MG63 (cell line): Measurements from ENCODE around the gene IMMP2L. TPM values are rescaled to one million over a fixed set of nuclear protein-coding genes. Genes with fewer than 3 reads are reported as not detected.
"Not testable (repeated sequence)": the region's sequence is repeated elsewhere in the genome, so short reads cannot be mapped to it uniquely, and the experiment has no call there.

Experiments used
- DNase-seq: peaks from one replicate; pipeline ENCODE4 v3.0.0-alpha.2; 2020
- H3K27me3 ChIP-seq: fragments of 250-450 bp; sonication (Bioruptor Pico); 2 replicates; pipeline ENCODE4 v1.5.1; 2020; ENCODE audit warnings: mild to moderate bottlenecking, moderate library complexity
- H3K36me3 ChIP-seq: fragments of 250-450 bp; sonication (Bioruptor Pico); 2 replicates; pipeline ENCODE4 v1.5.1; 2020; ENCODE audit warnings: mild to moderate bottlenecking, moderate library complexity
- H3K4me3 ChIP-seq: fragments of 250-450 bp; sonication (Bioruptor Pico); 2 replicates; pipeline ENCODE4 v1.5.1; 2020; ENCODE audit warnings: mild to moderate bottlenecking, moderate library complexity
- H3K9me3 ChIP-seq: fragments of 250-450 bp; sonication (Bioruptor Pico); 2 replicates; pipeline ENCODE4 v1.5.1; 2020; ENCODE audit warnings: mild to moderate bottlenecking, moderate library complexity
- total RNA-seq: library from RNA; depleted of rRNA; stranded (reverse); fragments of >200 nt; shearing (Covaris generic); gene quantifications from 2 replicates; pipeline ENCODE4 v1.2.3, GENCODE V29; 2014; ENCODE audit warnings: low replicate concordance

IMMP2L gene
- total RNA-seq, 1 experiment from 2014 or later = 8.8 TPM

DNA sequence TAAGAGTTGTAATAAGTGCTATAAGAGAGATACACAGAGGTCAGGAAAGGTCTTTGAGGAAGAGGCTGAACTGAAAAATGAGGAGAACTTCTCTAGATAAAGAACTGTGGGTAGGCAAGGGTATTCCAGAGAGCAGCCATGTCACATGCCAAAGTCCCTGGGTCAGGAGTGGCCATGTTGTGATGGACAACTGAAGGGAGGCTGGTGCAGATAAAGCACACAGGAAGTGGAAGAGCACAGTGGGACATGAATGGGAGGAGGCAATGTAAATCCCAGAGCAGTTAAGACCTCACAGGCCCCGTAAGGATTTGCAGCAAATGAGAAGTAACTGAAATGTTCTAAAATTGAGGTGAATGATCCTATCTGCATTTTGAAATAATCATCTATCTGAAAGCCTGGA is 37.2 kb downstream of the IMMP2L start:
- H3K9me3 ChIP-seq = no peaks in the 10 kb centered on the region
- DNase-seq = no peak
- H3K36me3 ChIP-seq = no peaks in the 10 kb centered on the region
- no peak overlapping the region for H3K4me3 ChIP-seq
- no peaks in the 10 kb centered on the region for H3K27me3 ChIP-seq

DNA sequence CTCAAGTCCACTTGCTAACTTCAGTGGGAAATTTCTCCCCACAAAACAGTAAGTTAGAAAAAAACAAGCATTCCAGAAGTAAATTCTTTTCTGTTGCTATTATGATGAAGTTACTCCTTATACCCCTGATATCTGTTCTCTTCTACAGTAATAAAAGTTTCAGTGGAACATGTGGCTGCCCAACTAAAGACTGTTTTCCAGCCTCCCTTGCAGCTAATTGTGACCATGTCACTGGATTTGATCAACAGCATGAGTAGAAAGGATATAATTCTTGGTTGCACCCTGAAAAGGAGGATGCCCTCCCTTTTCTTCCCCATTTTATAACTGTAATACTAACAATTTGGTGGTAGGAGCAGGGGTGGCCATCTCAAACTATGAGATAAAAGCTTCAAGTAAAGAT is 40.6 kb downstream of the IMMP2L start:
- no peak for DNase-seq
- no peaks in the 10 kb centered on the region for H3K9me3 ChIP-seq

DNA sequence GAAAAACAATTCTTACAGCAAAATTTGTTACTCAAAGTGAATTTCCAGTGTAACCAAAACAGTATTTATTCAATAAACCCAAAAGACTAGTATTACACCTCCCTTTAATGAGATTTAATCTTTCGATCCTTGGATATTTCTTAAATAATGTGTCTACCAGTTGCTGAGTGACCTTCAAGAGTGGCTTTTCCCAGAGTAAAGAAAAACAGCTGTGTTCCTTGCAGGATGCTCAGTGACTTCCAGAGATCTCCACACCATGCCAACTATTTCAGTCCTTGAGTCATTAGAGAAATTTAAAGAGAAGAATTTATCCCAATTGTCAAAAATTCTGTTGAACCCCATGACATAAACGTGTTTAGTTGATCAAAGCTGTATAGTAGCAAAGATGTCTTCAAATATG is 44.0 kb downstream of the IMMP2L start:
- no peaks in the 10 kb centered on the region for H3K9me3 ChIP-seq
- no peak for DNase-seq
- no peaks in the 10 kb centered on the region for H3K36me3 ChIP-seq
- no peaks in the 10 kb centered on the region for H3K27me3 ChIP-seq
- no peak overlapping the region for H3K4me3 ChIP-seq

More for the DNA sequence above, 40.6 kb downstream of the IMMP2L start:
- H3K36me3 ChIP-seq = no peaks in the 10 kb centered on the region
- H3K27me3 ChIP-seq = no peaks in the 10 kb centered on the region
- no peak overlapping the region for H3K4me3 ChIP-seq

DNA sequence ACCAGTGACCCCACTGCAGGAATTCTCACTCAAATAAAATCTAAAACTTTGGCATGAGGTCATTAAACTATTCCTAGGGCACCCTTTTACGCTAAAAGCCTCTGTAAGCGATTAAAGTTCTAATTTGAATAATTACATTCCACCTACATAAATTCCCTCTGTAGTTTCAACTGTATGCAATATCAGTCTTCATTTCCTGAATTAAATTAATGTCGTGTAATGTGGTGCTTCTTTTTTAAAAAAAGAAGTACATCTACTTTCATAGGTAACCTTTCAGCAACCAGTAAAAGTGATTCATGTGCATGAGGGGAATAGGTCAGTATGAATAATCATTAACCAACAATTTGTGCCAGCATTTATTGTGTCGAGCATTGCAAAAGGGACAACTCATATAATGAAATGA is 44.7 kb downstream of the IMMP2L start:
- Histone ChIP-seq H3K27me3 (no peaks in the 10 kb centered on the region), H3K4me3 (no peak overlapping the region), H3K36me3 (no peaks in the 10 kb centered on the region), H3K9me3 (no peaks in the 10 kb centered on the region)
- no peak for DNase-seq

DNA sequence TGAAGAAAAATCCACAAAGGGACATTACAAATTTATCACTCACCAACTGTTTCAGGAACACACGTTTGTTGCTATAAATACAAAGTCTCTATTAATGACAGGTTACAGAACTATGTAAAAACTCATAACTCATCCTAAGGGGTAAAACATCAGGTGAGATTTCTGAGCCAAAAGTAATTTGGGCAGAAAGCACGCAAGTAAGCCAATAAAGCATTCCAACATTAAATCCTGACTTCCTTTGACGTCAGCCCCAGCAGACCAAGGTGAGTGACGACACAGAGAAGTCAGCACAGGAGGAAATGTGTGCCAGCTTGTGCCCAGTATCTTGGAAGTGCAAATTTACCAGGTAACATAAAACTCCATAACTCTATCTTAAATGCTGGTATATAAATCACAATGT is 45.7 kb downstream of the IMMP2L start:
- no peaks in the 10 kb centered on the region for H3K27me3 ChIP-seq
- no peak overlapping the region for H3K4me3 ChIP-seq
- no peak for DNase-seq
- H3K36me3 ChIP-seq = no peaks in the 10 kb centered on the region
- H3K9me3 ChIP-seq = no peaks in the 10 kb centered on the region

DNA sequence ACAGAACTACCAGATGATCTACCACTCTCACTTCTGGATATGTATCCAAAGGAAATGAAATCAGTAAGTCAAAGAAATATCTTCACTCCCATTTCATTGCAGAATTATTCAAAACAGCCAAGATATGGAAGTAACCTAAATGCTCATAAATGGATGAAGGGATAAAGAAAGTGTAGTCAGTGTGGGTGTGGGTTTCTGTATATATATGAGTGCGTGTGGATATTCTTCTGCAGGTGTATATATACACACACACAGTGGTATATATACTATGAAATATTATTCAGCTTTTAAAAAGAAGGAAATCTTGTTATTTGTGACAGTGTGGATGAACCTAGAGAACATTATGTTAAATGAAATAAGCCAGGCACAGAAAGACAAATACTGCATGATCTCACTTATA is 48.7 kb downstream of the IMMP2L start:
- Histone ChIP-seq H3K36me3 (no peaks in the 10 kb centered on the region), H3K27me3 (no peaks in the 10 kb centered on the region), H3K9me3 (no peaks in the 10 kb centered on the region), H3K4me3 (no peak overlapping the region)
- DNase-seq = no peak

DNA sequence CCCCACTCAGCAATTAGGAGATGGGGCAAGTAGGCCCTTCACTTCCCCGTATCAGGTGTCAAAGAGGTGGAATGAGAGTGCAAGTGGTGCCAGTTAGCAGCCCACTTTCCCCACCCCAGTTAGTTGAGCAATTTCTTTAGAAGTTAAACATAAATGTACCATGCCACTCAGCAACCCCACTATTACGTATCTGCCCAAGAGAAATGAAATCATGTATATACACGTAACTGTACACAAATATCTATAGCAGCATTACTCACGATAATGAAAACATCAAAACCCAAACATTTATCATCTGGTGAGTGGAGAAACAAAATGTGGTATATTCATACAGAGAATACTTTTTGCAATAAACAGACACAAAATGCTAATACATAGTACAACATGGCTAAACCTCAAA is 50.4 kb downstream of the IMMP2L start:
- DNase-seq = no peak
- no peak overlapping the region for H3K4me3 ChIP-seq
- H3K36me3 ChIP-seq = no peaks in the 10 kb centered on the region
- no peaks in the 10 kb centered on the region for H3K9me3 ChIP-seq
- H3K27me3 ChIP-seq = no peaks in the 10 kb centered on the region

DNA sequence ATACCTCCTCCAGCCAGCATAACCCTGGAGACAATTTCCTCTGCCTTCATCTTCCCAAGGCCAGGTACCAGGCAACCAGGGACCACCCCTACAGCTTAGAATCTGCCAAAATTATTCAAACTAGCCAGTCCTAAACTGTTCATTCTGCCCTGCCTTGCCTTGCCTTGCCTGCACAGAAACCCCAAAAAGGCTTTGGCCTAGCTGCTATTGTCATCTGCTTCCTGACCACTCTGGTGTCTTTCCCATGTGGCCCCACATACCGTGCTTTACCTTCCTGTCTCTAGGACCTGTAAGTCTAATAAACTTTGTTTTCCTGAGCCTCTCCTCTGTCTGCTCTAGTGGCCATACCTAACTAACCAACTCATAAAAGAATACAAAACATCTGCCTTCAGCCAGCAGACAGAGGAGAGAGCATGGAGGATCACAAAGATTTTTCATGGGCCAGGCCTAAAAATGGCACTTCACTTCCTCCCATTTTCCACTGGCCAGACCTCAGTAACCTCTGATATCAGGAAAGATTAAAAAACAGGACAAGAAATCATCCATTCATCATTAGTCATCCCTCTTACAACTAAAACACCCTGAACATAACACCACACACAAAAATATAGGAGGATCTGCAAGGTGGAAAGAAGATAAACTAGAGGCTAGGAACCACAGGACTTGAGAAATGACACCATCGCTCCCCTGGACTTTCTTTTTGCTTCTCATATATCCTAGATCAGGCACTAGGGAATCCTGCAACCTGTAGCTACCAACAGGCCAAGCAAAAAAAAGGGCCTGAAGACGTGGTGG is 51.5 kb downstream of the IMMP2L start:
- Histone ChIP-seq H3K36me3 (no peaks in the 10 kb centered on the region), H3K9me3 (no peaks in the 10 kb centered on the region), H3K27me3 (no peaks in the 10 kb centered on the region), H3K4me3 (no peak overlapping the region)
- no peak for DNase-seq

DNA sequence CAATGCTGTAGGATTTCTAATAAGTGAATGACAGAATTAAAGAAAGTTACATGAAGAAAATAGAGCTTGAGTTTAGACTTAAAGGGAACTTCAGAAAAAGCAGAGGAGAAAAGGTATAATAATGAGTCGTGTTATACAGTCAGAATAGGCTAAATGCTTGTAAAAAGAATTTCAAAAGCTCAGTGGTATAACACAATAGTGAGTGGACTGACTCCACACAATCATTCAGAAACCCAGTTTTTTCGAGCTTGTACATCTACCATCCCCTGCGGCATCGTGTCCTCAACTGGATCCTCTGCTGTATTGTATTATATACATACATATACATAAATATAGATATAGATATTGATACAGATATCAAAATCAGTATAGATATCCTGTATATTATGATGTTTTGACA is 52.2 kb downstream of the IMMP2L start:
- H3K36me3 ChIP-seq = no peaks in the 10 kb centered on the region
- H3K27me3 ChIP-seq = no peaks in the 10 kb centered on the region
- no peak overlapping the region for H3K4me3 ChIP-seq
- H3K9me3 ChIP-seq = no peaks in the 10 kb centered on the region
- no peak for DNase-seq

DNA sequence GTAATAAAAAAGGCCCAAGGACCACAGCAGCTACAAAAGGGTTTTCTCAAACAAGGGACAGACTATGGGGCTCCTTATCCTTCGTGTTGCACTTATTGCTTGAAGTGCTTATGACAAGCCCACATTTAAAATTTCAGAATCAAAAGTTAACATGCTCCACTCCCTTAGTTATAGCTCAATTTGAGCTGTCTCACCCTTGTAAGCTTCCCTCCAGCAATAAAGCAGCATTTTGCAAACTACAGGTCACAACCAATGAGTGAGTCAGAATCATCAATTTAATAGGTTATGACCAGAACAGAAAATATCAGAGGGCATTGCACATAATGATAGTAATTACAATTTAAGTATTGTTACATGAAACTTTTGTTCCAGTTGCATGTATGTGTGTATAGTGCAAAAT is 53.0 kb downstream of the IMMP2L start:
- no peak overlapping the region for H3K4me3 ChIP-seq
- no peaks in the 10 kb centered on the region for H3K27me3 ChIP-seq
- no peaks in the 10 kb centered on the region for H3K36me3 ChIP-seq
- DNase-seq = no peak
- no peaks in the 10 kb centered on the region for H3K9me3 ChIP-seq

DNA sequence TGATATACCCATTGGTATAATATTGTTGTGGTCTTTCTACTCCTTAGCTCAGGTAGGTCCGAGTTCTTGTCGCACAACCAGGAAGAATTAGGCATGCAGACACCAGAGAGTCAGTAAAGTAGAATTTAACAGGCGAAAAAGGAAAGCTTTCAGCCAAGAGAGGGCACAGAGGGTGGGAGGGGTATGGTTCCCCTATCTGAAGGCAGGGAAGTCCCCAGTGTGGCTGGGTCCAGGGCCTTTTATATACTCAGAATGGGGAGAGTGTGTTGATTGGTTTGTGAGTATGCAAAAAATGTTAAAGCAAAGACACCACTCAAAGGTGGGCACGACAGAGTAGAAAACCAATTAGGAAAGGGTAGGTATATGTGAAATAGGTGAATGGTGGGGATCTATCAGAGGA is 53.9 kb downstream of the IMMP2L start:
- no peak overlapping the region for H3K4me3 ChIP-seq
- H3K9me3 ChIP-seq = no peaks in the 10 kb centered on the region
- H3K36me3 ChIP-seq = no peaks in the 10 kb centered on the region
- no peaks in the 10 kb centered on the region for H3K27me3 ChIP-seq
- DNase-seq = no peak

DNA sequence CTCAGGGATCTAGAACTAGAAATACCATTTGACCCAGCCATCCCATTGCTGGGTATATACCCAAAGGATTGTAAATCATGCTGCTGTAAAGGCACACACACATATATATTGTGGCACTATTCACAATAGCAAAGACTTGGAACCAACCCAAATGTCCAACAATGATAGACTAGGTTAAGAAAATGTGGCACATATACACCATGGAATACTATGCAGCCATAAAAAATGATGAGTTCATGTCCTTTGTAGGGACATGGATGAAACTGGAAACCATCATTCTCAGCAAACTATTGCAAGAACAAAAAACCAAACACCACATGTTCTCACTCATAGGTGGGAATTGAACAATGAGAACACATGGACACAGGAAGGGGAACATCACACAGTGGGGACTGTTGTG is 56.9 kb downstream of the IMMP2L start:
- not testable (repeated sequence) for H3K9me3 ChIP-seq, H3K27me3 ChIP-seq, DNase-seq, H3K4me3 ChIP-seq, H3K36me3 ChIP-seq

DNA sequence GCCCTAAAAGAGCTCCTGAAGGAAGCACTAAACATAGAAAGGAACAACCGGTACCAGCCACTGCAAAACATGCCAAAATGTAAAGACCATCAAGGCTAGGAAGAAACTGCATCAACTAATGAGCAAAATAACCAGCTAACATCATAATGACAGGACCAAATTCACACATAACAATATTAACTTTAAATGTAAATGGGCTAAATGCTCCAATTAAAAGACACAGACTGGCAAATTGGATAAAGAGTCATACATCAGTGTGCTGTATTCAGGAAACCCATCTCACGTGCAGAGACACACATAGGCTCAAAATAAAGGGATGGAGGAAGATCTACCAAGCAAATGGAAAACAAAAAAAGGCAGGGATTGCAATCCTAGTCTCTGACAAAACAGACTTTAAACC is 60.5 kb downstream of the IMMP2L start:
- H3K4me3 ChIP-seq, H3K36me3 ChIP-seq, DNase-seq, H3K27me3 ChIP-seq, H3K9me3 ChIP-seq: not testable (repeated sequence)

DNA sequence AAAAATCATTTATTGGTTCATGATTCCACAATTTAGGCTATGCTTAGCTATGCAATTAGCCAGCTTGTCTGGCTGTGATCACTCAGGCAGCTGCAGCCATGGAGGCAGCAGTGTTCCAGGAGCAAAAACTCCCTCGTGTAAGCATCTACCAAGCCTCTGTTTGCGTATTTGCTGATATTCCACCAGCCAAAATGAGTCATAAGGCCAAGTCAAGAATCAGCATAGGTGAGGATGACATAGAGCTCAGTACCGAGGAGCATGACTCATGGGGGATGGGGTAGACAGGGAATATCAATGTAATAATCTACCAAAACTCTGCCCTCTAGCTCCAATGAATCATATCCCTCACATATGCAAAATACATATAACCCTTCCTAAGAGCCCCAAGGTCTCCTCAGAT is 63.3 kb downstream of the IMMP2L start:
- Histone ChIP-seq H3K4me3 (no peak overlapping the region), H3K36me3 (no peaks in the 10 kb centered on the region), H3K9me3 (no peaks in the 10 kb centered on the region), H3K27me3 (no peaks in the 10 kb centered on the region)
- no peak for DNase-seq

DNA sequence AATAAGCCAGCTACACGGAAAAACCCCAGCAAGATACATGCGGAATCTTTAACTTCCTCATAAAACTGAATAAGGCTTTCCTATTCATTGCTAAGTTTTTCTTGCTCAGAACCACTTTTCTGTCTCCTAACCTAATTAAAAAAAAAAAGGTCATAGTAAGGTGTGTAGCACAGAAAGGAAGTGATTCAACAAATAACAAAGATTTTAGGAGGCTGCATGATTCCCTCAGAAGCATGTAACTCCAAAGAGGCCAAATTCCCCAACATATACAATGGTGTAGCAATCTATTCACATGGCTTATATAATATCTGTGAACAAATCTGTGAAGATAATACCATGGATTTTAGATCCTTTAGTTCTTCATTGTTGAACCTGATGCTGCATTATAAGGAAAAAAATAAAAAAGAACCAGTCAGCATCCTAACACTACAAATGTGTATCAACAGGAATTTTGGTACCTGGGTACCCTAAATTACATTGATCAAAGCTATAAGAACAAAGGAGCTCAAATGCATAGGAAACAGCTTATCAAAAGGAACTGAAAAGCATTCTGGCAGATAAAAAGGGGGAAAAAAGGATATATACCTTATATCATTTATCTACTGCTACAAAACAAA is 63.8 kb downstream of the IMMP2L start:
- Histone ChIP-seq H3K9me3 (no peaks in the 10 kb centered on the region), H3K27me3 (no peaks in the 10 kb centered on the region), H3K4me3 (no peak overlapping the region), H3K36me3 (no peaks in the 10 kb centered on the region)
- DNase-seq = no peak

DNA sequence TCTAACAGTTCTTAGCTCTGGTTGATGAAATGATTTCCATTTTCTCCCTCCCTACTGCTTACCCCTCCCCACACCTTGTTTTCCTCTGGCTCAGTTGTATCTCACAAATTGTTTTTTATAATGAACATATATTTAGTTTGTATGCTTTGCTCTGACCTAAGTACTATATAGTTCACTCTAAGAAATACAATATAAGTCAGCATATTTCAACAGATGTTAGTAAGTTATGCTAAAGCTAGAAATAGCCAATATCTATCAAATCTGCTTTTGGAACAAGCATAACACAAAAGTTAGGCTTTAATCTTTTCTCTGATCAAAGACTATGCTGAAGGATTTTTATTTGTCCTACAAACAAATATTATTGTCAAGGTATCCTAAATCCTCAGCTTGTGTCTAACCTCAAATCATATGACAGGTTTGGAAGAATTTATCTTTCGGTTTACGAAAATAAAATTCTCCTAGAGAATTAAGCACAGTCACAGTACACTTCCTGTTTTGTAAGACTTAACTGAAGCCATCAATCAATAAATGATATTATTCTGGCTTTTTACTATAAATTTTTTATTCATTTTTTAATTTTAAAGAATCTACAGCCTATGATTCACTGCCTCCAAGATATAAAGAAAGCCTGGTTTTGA is 67.0 kb downstream of the IMMP2L start:
- Histone ChIP-seq H3K4me3 (no peak overlapping the region), H3K9me3 (no peaks in the 10 kb centered on the region), H3K36me3 (no peaks in the 10 kb centered on the region), H3K27me3 (no peaks in the 10 kb centered on the region)
- DNase-seq = no peak

DNA sequence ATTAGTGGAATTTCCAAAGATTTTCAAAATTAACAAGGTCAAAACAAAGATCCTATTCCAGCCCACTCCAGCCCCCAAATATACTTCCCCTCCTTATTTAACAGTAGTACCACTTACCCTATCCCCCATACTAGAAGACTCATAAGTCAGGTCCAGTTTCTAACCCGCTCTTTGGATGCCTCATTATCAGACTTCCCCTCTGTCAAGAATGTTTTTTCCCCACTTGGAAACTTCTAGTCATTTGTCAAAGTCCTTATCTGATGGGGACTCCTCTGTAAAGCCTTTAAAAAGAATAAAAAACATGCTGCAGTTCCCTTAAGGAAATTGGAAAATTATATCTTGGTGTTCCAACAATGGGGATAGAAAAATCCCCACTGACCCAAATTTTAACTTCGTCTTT is 70.1 kb downstream of the IMMP2L start:
- no peaks in the 10 kb centered on the region for H3K36me3 ChIP-seq
- H3K4me3 ChIP-seq = no peak overlapping the region
- no peak for DNase-seq
- no peaks in the 10 kb centered on the region for H3K9me3 ChIP-seq
- no peaks in the 10 kb centered on the region for H3K27me3 ChIP-seq
